D341Med (cell line): ENCODE measurements around the gene RGS18.
"Not testable (repeated sequence)": the region's sequence is repeated elsewhere in the genome, so short reads cannot be mapped to it uniquely, and the experiment has no call there.

Experiments used
- DNase-seq: peaks from one replicate; pipeline ENCODE4 v3.0.0; 2012; ENCODE audit warnings: low spot score

Gene RGS18

DNA sequence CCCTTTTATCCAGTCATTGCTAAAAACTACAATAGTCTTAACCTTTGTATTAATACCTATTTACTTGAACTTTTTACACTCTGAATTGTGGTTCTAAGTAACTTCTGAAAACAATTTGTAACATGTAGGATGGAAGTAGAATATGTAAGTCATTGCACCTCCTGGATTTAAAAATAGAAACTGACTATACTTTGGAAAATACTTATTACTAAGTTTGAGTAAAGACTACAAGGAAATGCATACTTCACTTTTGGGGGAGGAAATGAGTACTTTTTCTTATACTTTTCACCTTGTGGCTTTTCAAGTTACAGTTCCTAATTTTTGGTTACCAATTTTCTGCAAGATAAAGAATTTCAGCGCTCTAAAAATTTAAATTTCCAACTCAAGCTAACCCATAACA is 8.7 kb downstream of the RGS18 start:
- no peak for DNase-seq

DNA sequence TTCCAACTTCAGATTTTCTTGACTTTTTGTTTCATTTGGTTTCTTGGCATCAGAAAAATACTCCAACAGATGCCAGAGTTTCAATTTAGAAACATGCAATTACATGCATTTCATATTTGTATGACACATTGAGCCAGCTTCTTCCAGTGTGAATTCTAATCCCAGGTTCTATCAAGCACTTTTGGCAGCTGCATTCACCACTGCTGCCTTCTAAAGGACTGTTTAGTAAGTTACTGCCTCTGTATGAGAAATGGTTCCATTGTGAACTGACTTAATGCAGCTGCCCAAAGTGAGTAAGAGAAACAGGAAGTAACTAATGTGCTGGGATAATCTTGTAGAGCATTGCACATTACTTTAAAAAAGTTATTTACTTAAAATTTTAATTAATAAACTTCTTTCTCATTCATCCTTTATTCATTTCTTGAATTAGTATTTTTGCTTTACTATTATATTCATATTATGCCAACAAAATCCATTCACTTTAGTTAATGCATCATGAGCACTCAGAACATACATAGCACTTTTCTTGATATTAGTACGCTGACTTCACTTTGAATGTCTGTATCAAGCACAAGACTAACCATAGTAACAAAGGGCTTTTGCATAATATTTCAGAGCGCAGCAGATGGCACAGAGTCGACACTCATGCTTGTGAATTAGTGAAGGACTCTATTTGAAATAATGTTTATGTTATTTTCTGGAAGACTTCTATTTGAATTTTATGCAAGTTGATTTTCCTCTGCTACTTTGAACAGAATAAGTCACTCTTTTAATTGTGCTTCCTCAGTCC is 9.8 kb downstream of the RGS18 start:
- no peak for DNase-seq

- DNase-seq, result no peak
Measured at GRCh38 chr1:192168964-192169363, 10.7 kb downstream of the RGS18 start.

DNA sequence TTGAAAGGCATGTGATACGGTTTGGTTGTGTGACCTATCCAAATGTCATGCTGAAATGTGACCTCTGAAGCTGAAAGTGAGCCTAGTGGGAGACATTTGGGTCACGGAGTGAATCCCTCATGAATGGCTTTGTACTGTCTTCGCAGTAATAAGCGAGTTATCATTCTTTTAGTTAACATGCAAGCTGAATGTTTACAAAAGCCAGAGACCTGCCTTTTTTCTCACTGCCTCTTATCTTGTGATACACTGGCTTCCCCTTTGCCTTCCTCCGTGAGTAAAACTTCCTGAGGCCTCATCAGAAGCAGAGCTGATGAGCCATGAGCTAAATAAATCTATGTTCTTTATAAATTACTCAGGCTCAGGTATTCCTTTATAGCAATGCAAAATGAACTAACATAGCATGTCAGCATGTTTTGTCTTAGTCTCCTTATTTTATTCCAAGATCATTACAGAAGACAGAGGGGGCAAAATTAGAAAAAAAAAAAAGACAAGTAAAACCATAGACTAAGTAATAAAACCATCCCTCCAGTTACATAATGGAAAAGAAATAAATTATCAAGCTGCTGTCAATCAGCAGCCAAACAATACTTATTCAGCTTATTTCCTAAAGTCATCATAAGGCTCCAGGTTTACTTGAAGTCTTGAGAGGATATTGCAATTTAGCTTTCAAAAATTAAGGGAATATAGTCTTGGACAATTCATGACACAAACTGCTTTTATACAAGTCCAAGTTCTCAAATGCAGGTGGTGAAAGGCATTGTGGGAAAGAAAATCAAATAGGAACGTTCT is 12.1 kb downstream of the RGS18 start:
- no peak for DNase-seq

DNA sequence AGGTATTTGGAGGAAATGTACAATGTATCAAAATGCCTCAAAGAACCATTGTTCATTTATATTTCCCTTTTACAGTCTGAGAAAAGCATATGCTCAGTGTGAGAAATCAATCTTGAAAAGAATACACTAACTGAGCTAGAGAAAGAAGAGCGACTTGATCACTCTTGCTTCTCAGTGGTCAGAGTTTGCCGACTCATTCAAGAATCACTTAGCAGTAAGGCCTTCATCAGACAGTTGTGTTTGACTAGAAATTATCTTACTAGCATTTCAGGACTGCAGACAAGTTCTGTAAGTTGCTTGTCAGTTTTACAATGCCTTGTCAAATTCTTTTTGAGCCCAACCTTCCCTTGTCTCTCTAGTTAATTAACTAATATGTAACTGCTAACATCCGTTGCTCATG is 12.9 kb downstream of the RGS18 start:
- DNase-seq, result no peak

- DNase-seq, result no peak
Measured at GRCh38 chr1:192175971-192176370, 17.7 kb downstream of the RGS18 start.

GRCh38 chr1:192183788-192184187 is 25.5 kb downstream of the RGS18 start:
- DNase-seq, result no peak

DNA sequence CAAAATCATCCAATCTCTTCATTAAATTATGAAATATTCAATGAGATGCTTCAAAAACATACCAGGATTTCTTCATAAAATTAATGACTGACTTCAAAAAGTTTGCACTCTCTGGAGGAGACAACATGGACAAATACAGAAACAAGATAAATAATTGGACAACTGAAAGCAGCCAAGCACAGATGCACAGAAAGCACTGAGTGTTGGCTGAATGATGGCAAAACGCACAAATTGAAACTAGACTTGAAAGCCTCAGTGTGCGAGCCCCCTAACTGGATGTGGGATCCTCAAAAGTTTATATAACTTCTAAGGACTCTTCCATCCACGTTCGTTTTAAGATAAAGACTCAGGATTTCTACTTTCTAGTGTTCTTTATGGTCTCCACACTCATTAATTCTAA is 27.9 kb downstream of the RGS18 start:
- DNase-seq, result no peak

DNA sequence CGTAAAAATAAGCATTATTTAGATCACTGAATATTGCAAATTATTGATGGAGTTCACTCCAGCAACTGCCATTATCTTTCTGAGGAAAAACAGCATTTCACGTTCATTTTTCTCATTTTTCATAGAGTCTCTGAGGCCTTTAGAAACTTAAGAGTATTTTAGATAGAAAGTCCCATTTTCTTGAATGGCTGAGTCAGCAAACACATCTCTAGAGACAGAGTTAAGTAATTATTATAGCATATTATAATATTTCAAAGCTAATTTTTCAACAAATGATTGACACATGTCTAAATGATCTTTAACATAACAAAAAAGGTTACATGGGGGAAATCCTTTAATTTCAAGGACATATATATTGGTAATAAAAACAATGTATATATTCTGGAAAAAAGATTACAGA is 31.8 kb downstream of the RGS18 start:
- DNase-seq, result no peak

- no peak for DNase-seq
Measured at GRCh38 chr1:192201303-192201702, 43.0 kb downstream of the RGS18 start.

DNA sequence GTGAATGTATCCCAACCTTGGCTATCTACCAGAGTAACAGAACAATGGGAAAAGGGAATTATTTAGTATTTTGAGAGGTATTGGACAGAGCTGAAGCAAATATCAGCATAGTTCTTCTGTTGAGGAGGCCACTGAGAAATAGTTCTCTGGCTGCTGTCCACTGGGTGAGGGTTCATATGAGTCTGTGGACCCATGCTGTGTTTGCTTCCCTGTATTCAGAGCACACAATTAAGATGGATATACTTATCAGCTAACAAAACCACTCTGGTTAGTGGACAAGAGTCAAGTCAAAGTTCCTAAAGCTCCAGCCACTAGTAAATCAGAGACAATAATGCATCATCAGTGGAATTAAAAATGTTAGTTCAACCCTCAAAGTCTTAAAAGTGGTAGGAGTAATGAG is 66.1 kb downstream of the RGS18 start:
- DNase-seq, result no peak

- DNase-seq, result no peak
Measured at GRCh38 chr1:192224846-192225245, 66.6 kb downstream of the RGS18 start.

DNA sequence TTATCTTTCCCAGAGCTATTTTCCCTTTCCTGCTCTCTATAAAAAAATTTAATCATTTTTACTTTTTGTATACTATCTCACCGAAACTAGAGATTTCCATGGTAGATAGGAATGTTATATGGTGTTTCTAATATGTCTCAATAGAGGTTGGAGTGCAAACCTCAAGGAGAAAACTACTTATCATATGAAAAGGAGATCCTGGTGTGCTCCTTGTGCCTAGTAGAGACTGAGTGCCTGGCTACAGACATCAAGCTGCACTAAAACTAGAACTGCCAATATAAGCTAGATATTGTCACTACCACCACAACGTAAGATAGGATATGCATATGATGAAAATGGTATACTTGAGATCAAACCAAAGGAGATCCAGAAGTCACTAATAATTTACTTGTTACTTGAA is 67.0 kb downstream of the RGS18 start:
- no peak for DNase-seq

DNA sequence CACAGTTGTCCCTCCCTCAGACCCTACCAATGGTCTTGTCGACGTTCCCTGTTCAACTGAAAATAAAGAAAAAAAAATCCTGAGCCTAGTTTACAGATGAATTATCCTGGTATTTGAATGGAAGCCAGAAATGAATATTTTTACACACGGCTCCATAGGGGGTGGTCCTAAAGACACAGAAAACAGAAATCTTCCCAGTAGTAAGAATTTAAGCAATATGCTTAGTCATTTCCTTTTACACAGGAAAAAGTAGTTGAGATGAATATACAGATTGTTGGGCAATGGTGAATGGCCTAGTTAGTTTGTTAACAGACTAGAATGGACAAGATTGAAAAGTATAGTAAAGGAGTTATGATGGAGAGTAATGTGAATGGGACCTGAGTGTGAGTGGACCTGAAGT is 67.4 kb downstream of the RGS18 start:
- no peak for DNase-seq

DNA sequence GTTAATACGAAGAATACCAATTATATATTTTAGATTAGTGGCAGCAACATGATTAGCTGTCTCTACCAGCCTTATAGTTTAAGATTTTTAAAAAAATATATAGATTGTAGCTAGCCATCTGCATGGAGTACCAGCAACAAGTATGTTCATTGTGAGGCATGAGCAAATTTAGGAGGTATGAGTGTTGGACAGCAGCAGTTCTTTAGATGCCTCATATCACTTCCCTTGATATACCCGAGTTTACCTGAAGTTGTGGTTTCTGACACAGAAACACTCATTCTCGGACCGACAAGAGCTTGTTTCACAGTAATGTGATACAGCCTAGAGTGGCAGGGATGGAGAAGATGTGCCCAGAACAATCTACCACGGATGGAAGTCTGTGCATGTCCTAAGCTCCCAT is 69.1 kb downstream of the RGS18 start:
- no peak for DNase-seq

DNA sequence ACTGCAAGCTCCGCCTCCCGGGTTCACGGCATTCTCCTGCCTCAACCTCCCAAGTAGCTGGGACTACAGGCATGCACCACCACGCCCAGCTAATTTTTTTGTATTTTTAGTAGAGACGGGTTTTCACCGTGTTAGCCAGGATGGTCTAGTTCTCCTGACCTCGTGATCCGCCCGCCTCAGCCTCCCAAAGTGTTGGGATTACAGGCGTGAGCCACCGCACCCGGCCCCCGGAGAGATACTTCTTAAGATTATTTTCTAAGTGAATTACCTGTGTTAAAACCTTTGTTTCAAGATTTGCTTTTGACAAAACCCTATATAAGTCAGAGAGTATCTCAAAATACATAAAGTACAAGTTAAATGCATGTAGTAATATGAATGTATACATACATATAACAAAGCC is 69.7 kb downstream of the RGS18 start:
- DNase-seq, result not testable (repeated sequence)

- DNase-seq, result no peak
Measured at GRCh38 chr1:192232817-192233417, 74.7 kb downstream of the RGS18 start.

DNA sequence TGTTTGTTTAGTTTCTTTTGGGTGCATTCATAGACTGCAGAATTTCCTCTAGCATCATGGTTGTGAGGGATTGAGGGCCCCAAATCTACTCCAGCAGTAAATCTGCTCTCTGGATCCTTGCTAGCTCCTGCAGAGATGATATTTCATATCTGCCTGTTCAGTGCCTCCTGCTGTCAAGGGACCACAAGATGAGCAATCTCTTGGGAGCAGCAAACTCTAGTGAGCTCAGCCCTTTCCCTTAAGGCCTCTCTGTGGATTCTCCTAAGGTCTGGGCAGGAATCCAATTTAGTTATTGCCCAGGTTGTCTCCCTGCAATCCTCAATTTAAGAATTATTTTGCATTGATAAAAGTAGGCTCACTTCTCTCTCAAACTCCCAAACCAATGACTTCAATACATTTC is 76.9 kb downstream of the RGS18 start:
- peak; percentile 18 for DNase-seq
